Ishikawa (cell line): Measurements from ENCODE around the gene ARL4C.

Experiments used
- EP300 ChIP-seq: IDR thresholded peaks from 2 replicates; pipeline ENCODE4 v1.6.1; 2012; ENCODE audit warnings: borderline replicate concordance
- MAX ChIP-seq: IDR thresholded peaks from 2 replicates; pipeline ENCODE4 v1.6.1; 2012

- TF ChIP-seq EP300, result no peak
- TF ChIP-seq MAX, result no peak
Measured at GRCh38 chr2:234451852-234452625, 44.8 kb downstream of the ARL4C start.
